MCF 10A (cell line): ENCODE measurements around the gene TLR9. TPM values are rescaled to one million over a fixed set of nuclear protein-coding genes. Genes with fewer than 3 reads are reported as not detected.

Source experiments
- BruUV-seq: library from RNA; stranded (reverse); fragments of 400-500 nt; replicated peaks from 2 replicates; lab custom pipeline; 2021; lab: Mats Ljungman, UMichigan
- CTCF ChIA-PET: fragments of 300-600 bp; sonication (Branson Sonifier 250); formaldehyde crosslinking; extraction: SDS; loops from one replicate; lab custom pipeline; 2021; ENCODE audit warnings: antibody characterized with exemption, inconsistent platforms; lab: Yijun Ruan, JAX
- POLR2A ChIA-PET: fragments of 300-600, 350-650 bp; sonication (Branson Sonifier 250); formaldehyde crosslinking; extraction: SDS; loops from one replicate; lab custom pipeline; 2020; ENCODE audit warnings: antibody characterized with exemption, inconsistent platforms; lab: Yijun Ruan, JAX
- DNase-seq: peaks from one replicate; pipeline ENCODE4 v3.0.0-alpha.2; 2018; ENCODE audit not compliant: unreplicated experiment
- H3K27ac Mint-ChIP-seq: one replicate; pipeline ENCODE4 v1.8.0; 2022; ENCODE audit warnings: mild to moderate bottlenecking, low read depth, mixed read lengths; ENCODE audit not compliant: unreplicated experiment
- H3K27me3 Mint-ChIP-seq: one replicate; pipeline ENCODE4 v1.8.0; 2022; ENCODE audit warnings: mixed read lengths; ENCODE audit not compliant: insufficient read depth, unreplicated experiment
- H3K36me3 Mint-ChIP-seq: one replicate; pipeline ENCODE4 v1.8.0; 2022; ENCODE audit warnings: mild to moderate bottlenecking, moderate library complexity, mixed read lengths; ENCODE audit not compliant: insufficient read depth, unreplicated experiment
- H3K4me1 Mint-ChIP-seq: one replicate; pipeline ENCODE4 v1.8.0; 2022; ENCODE audit warnings: mixed read lengths; ENCODE audit not compliant: insufficient read depth, unreplicated experiment
- H3K4me3 Mint-ChIP-seq: one replicate; pipeline ENCODE4 v1.8.0; 2022; ENCODE audit warnings: mild to moderate bottlenecking, moderate library complexity, mixed read lengths; ENCODE audit not compliant: unreplicated experiment
- H3K9me3 Mint-ChIP-seq: one replicate; pipeline ENCODE4 v1.8.0; 2022; ENCODE audit warnings: mixed read lengths; ENCODE audit not compliant: unreplicated experiment
- intact Hi-C: fragments of 100-400 bp; cut with micrococcal nuclease; formaldehyde crosslinking; loops from 2 replicates; pipeline ENCODE4 v1.14.1; 2022
- total RNA-seq: library from RNA; stranded (reverse); gene quantifications from 2 replicates; pipeline ENCODE4 v1.2.3, GENCODE V29; 2022
- TF ChIP-seq, protein P1 (sequence below): fragments of 200-600 bp; IDR thresholded peaks from one replicate; pipeline ENCODE4 v1.8.0; 2022; ENCODE audit warnings: antibody characterized with exemption, mild to moderate bottlenecking; ENCODE audit not compliant: unreplicated experiment

TLR9 gene
- total RNA-seq, 1 experiment from 2014 or later = not detected

DNA sequence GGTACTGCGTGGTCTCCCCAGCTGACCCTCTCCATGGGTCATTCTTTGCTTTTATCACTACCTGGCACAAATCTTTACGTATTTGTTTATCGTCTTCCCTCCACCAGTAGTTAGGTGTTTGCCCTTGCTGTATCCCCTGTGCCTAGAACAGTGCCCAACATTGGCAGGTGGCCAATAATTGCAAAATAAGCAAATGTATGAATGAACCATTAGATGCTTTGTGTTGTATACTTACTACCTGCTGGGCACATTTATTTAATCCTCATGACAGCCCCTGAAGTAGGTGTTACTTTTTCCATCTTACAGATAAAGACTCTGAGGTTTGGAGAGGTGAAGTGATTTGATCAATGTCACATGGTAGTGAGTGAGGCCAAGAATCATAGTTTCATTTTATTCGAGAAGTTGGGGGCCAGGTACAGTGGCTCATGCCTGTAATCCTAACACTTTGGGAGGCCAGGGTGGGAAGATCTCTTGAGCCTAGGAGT lies 15.5 kb upstream of the TLR9 start:
- H3K9me3 Mint-ChIP-seq = no peaks in the 10 kb centered on the region
- no peak for DNase-seq
- POLR2A ChIA-PET = interaction anchor here (0.9 to 6.1 kb wide), 7 partner anchors 8 to 249 kb away, joined by 3 to 120 read pairs (median 5); partner anchors contain the start of genes GLYCTK, POC1A, TLR9 and WDR82
- TF ChIP-seq, protein P1, sequence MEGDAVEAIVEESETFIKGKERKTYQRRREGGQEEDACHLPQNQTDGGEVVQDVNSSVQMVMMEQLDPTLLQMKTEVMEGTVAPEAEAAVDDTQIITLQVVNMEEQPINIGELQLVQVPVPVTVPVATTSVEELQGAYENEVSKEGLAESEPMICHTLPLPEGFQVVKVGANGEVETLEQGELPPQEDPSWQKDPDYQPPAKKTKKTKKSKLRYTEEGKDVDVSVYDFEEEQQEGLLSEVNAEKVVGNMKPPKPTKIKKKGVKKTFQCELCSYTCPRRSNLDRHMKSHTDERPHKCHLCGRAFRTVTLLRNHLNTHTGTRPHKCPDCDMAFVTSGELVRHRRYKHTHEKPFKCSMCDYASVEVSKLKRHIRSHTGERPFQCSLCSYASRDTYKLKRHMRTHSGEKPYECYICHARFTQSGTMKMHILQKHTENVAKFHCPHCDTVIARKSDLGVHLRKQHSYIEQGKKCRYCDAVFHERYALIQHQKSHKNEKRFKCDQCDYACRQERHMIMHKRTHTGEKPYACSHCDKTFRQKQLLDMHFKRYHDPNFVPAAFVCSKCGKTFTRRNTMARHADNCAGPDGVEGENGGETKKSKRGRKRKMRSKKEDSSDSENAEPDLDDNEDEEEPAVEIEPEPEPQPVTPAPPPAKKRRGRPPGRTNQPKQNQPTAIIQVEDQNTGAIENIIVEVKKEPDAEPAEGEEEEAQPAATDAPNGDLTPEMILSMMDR = no peak
- BruUV-seq = no TSS peak
- no peaks in the 10 kb centered on the region for H3K36me3 Mint-ChIP-seq
- no peaks in the 10 kb centered on the region for H3K27me3 Mint-ChIP-seq
- CTCF ChIA-PET = interaction anchor here (0.6 to 13.6 kb wide), 6 partner anchors 10 to 98 kb away, joined by 3 to 175 read pairs (median 6); partner anchors contain the start of gene TLR9
- H3K4me3 Mint-ChIP-seq = peak overlapping the region; percentile 86
- H3K27ac Mint-ChIP-seq = peak overlapping the region; percentile 87
- peaks cover 35% of the 10 kb centered on the region for H3K4me1 Mint-ChIP-seq
- intact Hi-C loops = no loop called here

DNA sequence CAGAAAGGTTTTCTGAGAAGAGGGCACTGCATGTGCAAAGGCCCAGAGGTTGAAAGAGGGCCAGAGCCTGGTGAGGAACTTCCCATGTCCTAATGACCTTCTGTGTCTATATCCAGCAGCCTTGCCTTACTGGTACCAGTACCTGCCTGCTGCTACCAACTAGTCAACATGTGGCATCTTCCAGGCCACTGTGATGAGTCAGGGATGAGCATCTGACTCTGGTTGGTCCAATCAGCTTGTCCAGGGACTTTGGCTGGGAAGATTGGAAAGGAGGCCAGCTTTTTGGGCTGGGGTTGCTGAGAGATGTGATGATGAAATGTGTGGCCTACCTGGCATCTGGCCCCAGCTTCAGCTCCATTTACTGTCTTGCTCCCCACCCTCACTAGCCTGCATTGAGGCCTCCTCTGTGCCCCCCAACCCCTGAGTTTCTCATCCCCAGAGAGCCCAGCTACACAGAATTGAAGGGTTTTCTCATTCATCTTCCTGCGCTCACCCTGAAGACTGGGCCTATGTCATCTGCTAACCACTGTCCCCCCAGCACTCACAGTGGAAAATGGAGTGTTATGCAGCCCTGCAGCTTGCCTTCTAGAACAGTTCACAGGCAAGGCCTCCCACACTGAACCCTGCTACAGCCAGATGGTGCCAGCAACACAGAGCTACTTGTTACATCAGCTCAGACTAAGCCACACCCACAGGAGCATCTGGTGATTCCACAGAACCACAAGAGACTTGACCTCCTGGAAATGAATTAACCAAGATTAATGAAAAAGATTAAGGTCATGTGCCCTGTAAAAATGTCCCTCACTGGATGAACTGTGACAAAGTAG lies 14.8 kb upstream of the TLR9 start:
- peak overlapping the region; percentile 86 for H3K4me3 Mint-ChIP-seq
- peak overlapping the region; percentile 87 for H3K27ac Mint-ChIP-seq
- no TSS peak for BruUV-seq
- no peaks in the 10 kb centered on the region for H3K27me3 Mint-ChIP-seq
- ChIA-PET POLR2A (interaction anchor here (0.6 to 6.1 kb wide), 9 partner anchors 9 to 741 kb away, joined by 3 to 120 read pairs (median 4); partner anchors contain the start of genes GLYCTK, POC1A and WDR82), CTCF (interaction anchor here (0.6 to 13.6 kb wide), 8 partner anchors 9 to 571 kb away, joined by 3 to 175 read pairs (median 4); partner anchors contain the start of gene TLR9)
- intact Hi-C loops = no loop called here
- DNase-seq = peak; percentile 98
- H3K36me3 Mint-ChIP-seq = no peaks in the 10 kb centered on the region
- no peaks in the 10 kb centered on the region for H3K9me3 Mint-ChIP-seq
- TF ChIP-seq, protein P1 = no peak
- peaks cover 35% of the 10 kb centered on the region for H3K4me1 Mint-ChIP-seq

DNA sequence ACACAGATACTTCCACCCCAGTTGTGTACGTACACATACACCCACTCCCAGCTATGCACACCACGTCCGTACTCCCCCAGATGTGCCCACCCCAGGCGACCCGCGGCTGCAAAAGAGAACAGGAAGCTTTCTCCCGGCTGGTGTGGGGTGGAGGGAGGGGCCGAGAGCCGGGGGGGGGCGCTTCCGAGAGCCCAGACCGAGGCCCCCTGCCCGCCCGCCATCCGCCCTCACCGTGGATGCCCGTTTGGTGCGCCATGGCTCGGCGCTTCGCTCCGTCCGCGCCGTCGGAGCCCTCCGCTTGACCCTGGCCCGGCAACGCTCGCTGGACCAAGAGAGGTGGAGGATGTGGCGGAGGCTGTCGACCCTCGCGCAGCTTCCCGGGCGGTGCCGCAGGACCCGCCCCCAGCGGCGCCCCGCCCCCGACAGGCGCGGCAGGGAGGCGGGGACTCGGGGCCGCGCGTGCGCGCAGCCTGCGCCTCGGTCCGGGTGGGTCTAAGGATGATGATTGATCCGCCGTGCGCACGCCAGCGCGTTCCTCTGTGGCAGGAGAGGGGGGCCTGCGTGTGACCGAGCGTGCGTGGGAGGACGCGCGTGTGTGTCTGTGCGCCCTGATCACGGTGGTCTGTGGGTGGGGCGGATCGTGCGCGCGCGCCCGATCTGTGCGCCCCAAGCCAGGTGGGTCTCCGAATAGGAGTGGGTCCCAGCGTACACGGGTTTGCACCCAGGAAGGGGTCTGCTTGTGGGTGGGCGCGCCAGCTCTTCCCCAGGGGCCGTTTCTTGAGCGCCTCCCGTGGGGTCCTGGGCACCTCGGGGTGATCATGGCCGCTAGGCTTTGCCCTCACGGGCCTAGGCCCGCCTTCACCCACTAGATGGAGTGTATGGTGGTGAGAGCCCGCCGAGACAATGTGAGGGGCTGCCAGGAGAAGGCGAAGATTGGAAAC lies 13.6 kb upstream of the TLR9 start, which contains the start of gene TWF2:
Gene TWF2, minus strand, starts transcription at position 398 of the 941 bp plus-strand sequence. Its CDS starts 142 bp downstream, at position 256.
- H3K4me3 Mint-ChIP-seq = peak within 1 kb of the TSS; percentile 86
- ChIA-PET CTCF (interaction anchor here (0.8 to 13.6 kb wide), 7 partner anchors 10 to 238 kb away, joined by 3 to 175 read pairs (median 4); partner anchors contain the start of gene TLR9), POLR2A (interaction anchor here (0.6 to 6.1 kb wide), 17 partner anchors 9 to 739 kb away, joined by 3 to 120 read pairs (median 5); partner anchors contain the start of genes ACY1, DCAF1, DUSP7 and GLYCTK)
- H3K4me1 Mint-ChIP-seq = peaks cover 31% of the 10 kb centered on the region
- TF ChIP-seq, protein P1 = no peak
- peak within 1 kb of the TSS; percentile 87 for H3K27ac Mint-ChIP-seq
- peak; percentile 70 for DNase-seq
- intact Hi-C loops = loop anchor here (10.0 kb wide), 1 partner anchor 206 kb away; the partner anchor contains the start of gene SEMA3G
- TSS peak; percentile 80 for BruUV-seq
- no peaks in the 10 kb centered on the region for H3K9me3 Mint-ChIP-seq
- no peaks in the 10 kb centered on the region for H3K27me3 Mint-ChIP-seq
- H3K36me3 Mint-ChIP-seq = peaks cover 5% of the 10 kb centered on the region
